IPS-NIHi11 (cell line): Measurements from ENCODE around the gene ANKS1B.

ENCODE experiments used
- DNase-seq: peaks from one replicate; pipeline ENCODE4 v3.0.0; 2012; ENCODE audit warnings: mixed read lengths, low spot score

The ANKS1B gene

GRCh38 chr12:99267038-99267437, 717.7 kb downstream of the ANKS1B start:
- no peak for DNase-seq

GRCh38 chr12:99265648-99266047, 719.1 kb downstream of the ANKS1B start:
- no peak for DNase-seq

- DNase-seq, result no peak
These were observed 723.5 kb downstream of the ANKS1B start for GRCh38 chr12:99261256-99261655.

GRCh38 chr12:99260456-99260996, 724.2 kb downstream of the ANKS1B start:
- no peak for DNase-seq

- DNase-seq, result peak; percentile 10
These were observed 725.4 kb downstream of the ANKS1B start for GRCh38 chr12:99259040-99259934.

- no peak for DNase-seq
These were observed 727.1 kb downstream of the ANKS1B start for GRCh38 chr12:99257672-99258071.

- DNase-seq, result no peak
These were observed 731.7 kb downstream of the ANKS1B start for GRCh38 chr12:99253068-99253467.

- DNase-seq, result no peak
These were observed 734.6 kb downstream of the ANKS1B start for GRCh38 chr12:99250091-99250490.

- DNase-seq, result no peak
These were observed 735.2 kb downstream of the ANKS1B start for GRCh38 chr12:99249543-99249942.

GRCh38 chr12:99237907-99238538, 746.7 kb downstream of the ANKS1B start:
- DNase-seq, result peak; percentile 46

GRCh38 chr12:99235381-99235780, 749.4 kb downstream of the ANKS1B start:
- no peak for DNase-seq

GRCh38 chr12:99234702-99235101, 750.0 kb downstream of the ANKS1B start:
- no peak for DNase-seq

- DNase-seq, result no peak
These were observed 752.4 kb downstream of the ANKS1B start for GRCh38 chr12:99232324-99232723.

- no peak for DNase-seq
These were observed 753.7 kb downstream of the ANKS1B start for GRCh38 chr12:99231031-99231430.

- DNase-seq, result no peak
These were observed 760.5 kb downstream of the ANKS1B start for GRCh38 chr12:99224237-99224636.

- DNase-seq, result no peak
These were observed 761.2 kb downstream of the ANKS1B start for GRCh38 chr12:99223579-99223978.

- no peak for DNase-seq
These were observed 771.7 kb downstream of the ANKS1B start for GRCh38 chr12:99213047-99213446.

GRCh38 chr12:99212275-99212674, 772.5 kb downstream of the ANKS1B start:
- DNase-seq, result no peak

- DNase-seq, result no peak
These were observed 779.6 kb downstream of the ANKS1B start for GRCh38 chr12:99205111-99205510.

GRCh38 chr12:99201906-99202645, 782.7 kb downstream of the ANKS1B start:
- DNase-seq, result no peak

GRCh38 chr12:99200711-99201384, 783.9 kb downstream of the ANKS1B start:
- no peak for DNase-seq

- DNase-seq, result no peak
These were observed 789.3 kb downstream of the ANKS1B start for GRCh38 chr12:99195474-99195873.
